GM12891 (cell line): Measurements from ENCODE around the gene CASKIN1.

ENCODE experiments used
- PAX5 ChIP-seq: IDR thresholded peaks from 2 replicates; pipeline ENCODE4 v1.6.1; 2011; ENCODE audit warnings: low read length, moderate library complexity, mild to moderate bottlenecking; ENCODE audit not compliant: insufficient read depth, severe bottlenecking
- POLR2A ChIP-seq: IDR thresholded peaks from 2 replicates; pipeline ENCODE4 v1.6.1; 2011; ENCODE audit warnings: low read depth, low read length, control low read depth
- POLR2AphosphoS5 ChIP-seq: IDR thresholded peaks from 2 replicates; pipeline ENCODE4 v1.6.1; 2011; ENCODE audit warnings: low read depth, low read length, control low read depth
- SPI1 ChIP-seq: IDR thresholded peaks from 2 replicates; pipeline ENCODE4 v1.6.1; 2011; ENCODE audit warnings: low read depth, low read length, control low read depth

DNA sequence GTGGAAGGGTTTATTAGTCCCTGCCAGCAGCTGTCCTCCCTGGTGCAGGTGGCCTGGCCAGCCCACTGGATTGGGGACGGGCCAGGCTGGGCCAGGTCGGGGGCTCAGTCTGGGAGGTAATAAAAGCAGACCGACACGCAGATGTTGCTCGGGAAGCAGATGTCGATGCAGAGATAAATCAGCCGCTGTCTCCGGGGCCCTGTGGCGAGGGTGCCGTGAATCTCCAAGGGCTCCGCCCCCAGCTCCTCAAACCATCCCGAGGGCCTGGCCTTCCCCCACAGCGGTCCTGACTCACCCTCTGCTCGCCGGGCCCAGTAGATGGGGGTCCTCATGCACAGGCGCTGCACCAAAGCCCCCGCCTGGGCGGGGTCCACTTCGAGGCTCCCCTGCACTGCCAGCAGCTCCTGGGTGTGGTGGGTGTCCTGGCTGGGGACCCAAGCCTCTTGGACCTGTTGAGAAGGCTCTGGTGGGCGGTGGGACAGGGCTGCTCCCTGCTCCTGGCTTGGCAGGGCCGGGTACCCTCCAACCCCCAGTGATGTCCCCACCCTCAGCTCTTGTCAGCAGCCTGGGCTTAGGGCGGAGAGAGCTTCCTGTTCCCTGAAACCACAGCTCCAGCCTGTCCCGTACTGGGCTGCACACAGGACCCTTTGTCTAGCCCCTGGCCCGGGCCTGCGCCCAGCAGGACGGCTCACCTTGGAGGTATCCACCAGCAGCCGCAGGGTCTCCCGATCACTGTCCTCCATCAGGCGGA lies 13.0 kb upstream of the CASKIN1 start:
- TF ChIP-seq POLR2A = no peak; the same call in 1 of the 2 replicates
- TF ChIP-seq POLR2AphosphoS5 = no peak
- TF ChIP-seq SPI1 = no peak
- no peak for TF ChIP-seq PAX5
